NCI-H82 treated with DMSO at 0.1 percent for 48 hours (cell line): Measurements from ENCODE around the gene BBS12.
A peak's percentile ranks its signal among the peaks of the same experiment; 100 is the strongest.

Source experiments
- DNase-seq: peaks from one replicate; lab custom pipeline; 2025; ENCODE audit not compliant: unreplicated experiment; lab: John Stamatoyannopoulos, UW

BBS12 gene

GRCh38 chr4:122732329-122733026 lies at the start of gene BBS12:
TSS of gene BBS12 (plus strand) at chr4:122732704. CDS start at chr4:122741893, 9,189 bp downstream.
- DNase-seq, result peak; percentile 93

- no peak for DNase-seq
These were observed 45.8 kb upstream of the BBS12 start for GRCh38 chr4:122686691-122687090.

GRCh38 chr4:122687531-122688061 lies 44.9 kb upstream of the BBS12 start:
- DNase-seq, result no peak

- DNase-seq, result no peak
These were observed 43.9 kb upstream of the BBS12 start for GRCh38 chr4:122688529-122689140.

GRCh38 chr4:122689972-122690371 lies 42.5 kb upstream of the BBS12 start:
- DNase-seq, result no peak

GRCh38 chr4:122691988-122692387 lies 40.5 kb upstream of the BBS12 start:
- no peak for DNase-seq

GRCh38 chr4:122692641-122693520 lies 39.6 kb upstream of the BBS12 start:
- no peak for DNase-seq

- DNase-seq, result no peak
These were observed 37.3 kb upstream of the BBS12 start for GRCh38 chr4:122695226-122695625.

GRCh38 chr4:122700178-122700725 lies 32.3 kb upstream of the BBS12 start:
- DNase-seq, result no peak

- DNase-seq, result no peak
These were observed 31.4 kb upstream of the BBS12 start for GRCh38 chr4:122701061-122701460.

- DNase-seq, result no peak
These were observed 30.5 kb upstream of the BBS12 start for GRCh38 chr4:122701965-122702364.

GRCh38 chr4:122702939-122703338 lies 29.6 kb upstream of the BBS12 start:
- DNase-seq, result no peak

GRCh38 chr4:122703868-122704267 lies 28.6 kb upstream of the BBS12 start:
- DNase-seq, result no peak

GRCh38 chr4:122705009-122705408 lies 27.5 kb upstream of the BBS12 start:
- no peak for DNase-seq

- DNase-seq, result no peak
These were observed 26.9 kb upstream of the BBS12 start for GRCh38 chr4:122705547-122706117.

GRCh38 chr4:122706511-122706910 lies 26.0 kb upstream of the BBS12 start:
- no peak for DNase-seq

- no peak for DNase-seq
These were observed 25.0 kb upstream of the BBS12 start for GRCh38 chr4:122707497-122707896.

- no peak for DNase-seq
These were observed 23.3 kb upstream of the BBS12 start for GRCh38 chr4:122709236-122709635.

- DNase-seq, result no peak
These were observed 21.8 kb upstream of the BBS12 start for GRCh38 chr4:122710434-122711308.

GRCh38 chr4:122711919-122712318 lies 20.6 kb upstream of the BBS12 start:
- DNase-seq, result no peak
